ENCODE data around the gene IFI30.

DNA sequence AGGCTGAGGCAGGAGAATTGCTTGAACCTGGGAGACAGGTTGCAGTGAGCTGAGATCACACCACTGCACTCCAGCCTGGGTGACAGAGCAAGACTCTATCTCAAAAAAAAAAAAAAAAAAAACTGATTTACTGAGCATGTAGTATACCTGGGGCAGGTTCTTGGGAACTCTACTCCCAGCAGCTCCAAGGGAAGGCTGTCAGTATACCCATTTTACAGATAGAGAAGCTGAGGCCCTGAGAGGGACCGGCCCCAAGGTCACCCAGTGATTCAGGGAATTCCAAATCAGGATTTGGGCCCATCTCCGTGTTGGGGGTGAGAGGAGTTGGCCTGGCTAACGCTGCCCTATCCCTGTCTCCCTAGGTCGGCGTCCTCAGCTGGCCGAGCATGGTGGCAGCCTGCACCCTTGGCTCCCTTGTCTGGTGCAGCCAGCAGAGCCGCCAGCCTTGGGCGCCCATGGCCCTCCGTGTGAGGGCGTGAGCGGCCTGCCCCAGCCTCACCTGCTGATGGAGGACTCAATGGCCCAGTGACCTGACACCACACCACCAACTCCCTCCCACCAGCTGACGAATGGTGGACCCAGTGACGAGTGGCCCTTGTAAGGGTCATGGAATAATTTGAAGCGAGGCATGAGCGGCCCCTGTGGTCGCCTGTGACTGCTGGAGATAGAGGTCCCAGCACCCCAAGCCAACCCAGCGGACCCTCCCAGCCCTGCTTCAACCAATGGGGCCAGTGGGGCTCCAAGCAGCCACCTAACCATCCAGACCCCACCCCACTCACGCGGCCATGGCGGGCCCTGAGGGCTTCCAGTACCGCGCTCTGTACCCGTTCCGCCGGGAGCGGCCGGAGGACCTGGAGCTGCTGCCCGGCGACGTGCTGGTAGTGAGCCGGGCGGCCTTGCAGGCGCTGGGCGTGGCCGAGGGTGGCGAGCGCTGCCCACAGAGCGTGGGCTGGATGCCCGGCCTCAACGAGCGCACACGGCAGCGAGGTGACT, 18.2 kb upstream of the IFI30 start:
- TF ChIP-seq, protein P1, sequence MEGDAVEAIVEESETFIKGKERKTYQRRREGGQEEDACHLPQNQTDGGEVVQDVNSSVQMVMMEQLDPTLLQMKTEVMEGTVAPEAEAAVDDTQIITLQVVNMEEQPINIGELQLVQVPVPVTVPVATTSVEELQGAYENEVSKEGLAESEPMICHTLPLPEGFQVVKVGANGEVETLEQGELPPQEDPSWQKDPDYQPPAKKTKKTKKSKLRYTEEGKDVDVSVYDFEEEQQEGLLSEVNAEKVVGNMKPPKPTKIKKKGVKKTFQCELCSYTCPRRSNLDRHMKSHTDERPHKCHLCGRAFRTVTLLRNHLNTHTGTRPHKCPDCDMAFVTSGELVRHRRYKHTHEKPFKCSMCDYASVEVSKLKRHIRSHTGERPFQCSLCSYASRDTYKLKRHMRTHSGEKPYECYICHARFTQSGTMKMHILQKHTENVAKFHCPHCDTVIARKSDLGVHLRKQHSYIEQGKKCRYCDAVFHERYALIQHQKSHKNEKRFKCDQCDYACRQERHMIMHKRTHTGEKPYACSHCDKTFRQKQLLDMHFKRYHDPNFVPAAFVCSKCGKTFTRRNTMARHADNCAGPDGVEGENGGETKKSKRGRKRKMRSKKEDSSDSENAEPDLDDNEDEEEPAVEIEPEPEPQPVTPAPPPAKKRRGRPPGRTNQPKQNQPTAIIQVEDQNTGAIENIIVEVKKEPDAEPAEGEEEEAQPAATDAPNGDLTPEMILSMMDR (conservative IDR thresholded peaks at IDR 0.05; ENCODE audit: low read depth, low read length), result no peak
- no peak for TF ChIP-seq EZH2 (IDR thresholded peaks at IDR 0.05; ENCODE audit: borderline replicate concordance, low read depth, low read length, poor library complexity, severe bottlenecking)
